ENCODE data around the gene EYA4.

The EYA4 gene

GRCh38 chr6:133288662-133289061 lies 47.5 kb downstream of the EYA4 start:
- no peaks in the 10 kb centered on the region for H3K9me3 Mint-ChIP-seq
- no peaks in the 10 kb centered on the region for H3K36me3 Mint-ChIP-seq
- DNase-seq (no peak), ATAC-seq (replicated peaks) (no peak)
- H3K27me3 Mint-ChIP-seq = peaks cover 7 to 10% of the 10 kb centered on the region in 2 donors
- H3K4me3 Mint-ChIP-seq = no peak overlapping the region
- no peaks in the 10 kb centered on the region for H3K4me1 Mint-ChIP-seq
- no peak overlapping the region for H3K27ac Mint-ChIP-seq

DNA sequence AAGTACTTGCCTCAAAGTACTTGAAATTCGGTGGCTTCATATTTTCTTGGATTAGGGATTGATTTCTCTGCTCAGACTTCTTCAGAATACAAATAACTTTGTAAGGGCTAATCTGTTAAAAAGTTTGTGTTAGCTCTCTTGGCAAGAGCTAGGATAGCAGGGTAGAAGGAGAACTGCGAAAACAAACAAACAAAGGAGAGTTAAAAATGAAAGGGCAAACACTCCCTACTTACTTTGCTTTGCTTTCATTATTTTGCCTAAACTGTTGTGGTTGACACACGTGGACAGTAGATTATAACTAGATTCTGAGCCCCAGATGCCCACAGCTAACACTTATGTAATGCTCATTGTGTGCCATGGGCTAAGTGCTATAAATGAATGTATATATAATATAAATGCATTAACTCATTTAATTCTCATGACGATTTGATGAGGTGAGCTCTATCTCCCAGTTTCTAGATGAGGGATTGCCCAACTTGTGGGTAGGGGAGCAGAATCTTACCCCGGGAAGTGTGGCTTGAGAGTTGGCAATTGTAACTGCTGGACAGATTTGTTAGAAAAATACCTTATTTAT lies 48.7 kb downstream of the EYA4 start:
- Mint-ChIP-seq H3K4me3 (no peak overlapping the region), H3K4me1 (no peaks in the 10 kb centered on the region), H3K27ac (no peak overlapping the region), H3K36me3 (no peaks in the 10 kb centered on the region), H3K27me3 (peaks cover 7 to 10% of the 10 kb centered on the region in 2 donors), H3K9me3 (no peaks in the 10 kb centered on the region)
- ATAC-seq (replicated peaks) = no peak
- DNase-seq = no peak

GRCh38 chr6:133290930-133291329 lies 49.8 kb downstream of the EYA4 start:
- no peak overlapping the region for H3K27ac Mint-ChIP-seq
- peaks cover 0 to 1% of the 10 kb centered on the region in 2 donors for H3K27me3 Mint-ChIP-seq
- DNase-seq = no peak
- H3K9me3 Mint-ChIP-seq = no peaks in the 10 kb centered on the region
- H3K36me3 Mint-ChIP-seq = no peaks in the 10 kb centered on the region
- no peak for ATAC-seq (replicated peaks)
- H3K4me3 Mint-ChIP-seq = no peak overlapping the region
- H3K4me1 Mint-ChIP-seq = no peaks in the 10 kb centered on the region

DNA sequence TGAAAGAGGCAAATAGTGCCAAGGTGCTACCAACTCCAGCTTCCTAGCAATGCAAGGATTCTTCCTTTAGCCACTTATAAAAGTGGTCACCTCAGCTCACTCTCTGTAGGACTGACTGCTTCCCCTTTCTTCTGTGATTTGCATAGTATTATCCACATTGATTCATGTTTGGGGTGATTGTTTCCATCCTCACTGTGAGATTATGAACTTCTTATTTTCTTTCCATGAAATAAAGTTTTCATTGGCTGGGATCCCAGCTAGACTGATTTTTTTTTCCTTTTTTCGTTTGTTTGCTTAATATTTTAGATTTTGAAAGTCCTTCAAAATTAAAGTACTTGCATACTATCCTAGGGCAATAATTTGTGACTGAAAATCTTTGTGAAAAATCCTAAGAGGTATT lies 50.5 kb downstream of the EYA4 start:
- Mint-ChIP-seq H3K4me1 (no peaks in the 10 kb centered on the region), H3K27ac (no peak overlapping the region), H3K4me3 (no peak overlapping the region)

GRCh38 chr6:133297657-133298056 lies 56.5 kb downstream of the EYA4 start:
- DNase-seq = no peak
- Mint-ChIP-seq H3K9me3 (no peaks in the 10 kb centered on the region), H3K27me3 (peaks cover 5 to 11% of the 10 kb centered on the region in 2 donors), H3K27ac (no peak overlapping the region), H3K4me3 (no peak overlapping the region), H3K4me1 (no peaks in the 10 kb centered on the region), H3K36me3 (no peaks in the 10 kb centered on the region)
- ATAC-seq (replicated peaks) = no peak

More for the DNA sequence above, 50.5 kb downstream of the EYA4 start:
- Mint-ChIP-seq H3K36me3 (no peaks in the 10 kb centered on the region), H3K27me3 (peaks cover 0 to 6% of the 10 kb centered on the region in 2 donors), H3K9me3 (no peaks in the 10 kb centered on the region)
- DNase-seq = no peak
- no peak for ATAC-seq (replicated peaks)

GRCh38 chr6:133298335-133298734 lies 57.2 kb downstream of the EYA4 start:
- peaks cover 5 to 11% of the 10 kb centered on the region in 2 donors for H3K27me3 Mint-ChIP-seq
- ATAC-seq (replicated peaks) = no peak
- DNase-seq = no peak
- H3K36me3 Mint-ChIP-seq = no peaks in the 10 kb centered on the region
- no peak overlapping the region for H3K27ac Mint-ChIP-seq
- no peaks in the 10 kb centered on the region for H3K4me1 Mint-ChIP-seq
- H3K9me3 Mint-ChIP-seq = no peaks in the 10 kb centered on the region
- no peak overlapping the region for H3K4me3 Mint-ChIP-seq

DNA sequence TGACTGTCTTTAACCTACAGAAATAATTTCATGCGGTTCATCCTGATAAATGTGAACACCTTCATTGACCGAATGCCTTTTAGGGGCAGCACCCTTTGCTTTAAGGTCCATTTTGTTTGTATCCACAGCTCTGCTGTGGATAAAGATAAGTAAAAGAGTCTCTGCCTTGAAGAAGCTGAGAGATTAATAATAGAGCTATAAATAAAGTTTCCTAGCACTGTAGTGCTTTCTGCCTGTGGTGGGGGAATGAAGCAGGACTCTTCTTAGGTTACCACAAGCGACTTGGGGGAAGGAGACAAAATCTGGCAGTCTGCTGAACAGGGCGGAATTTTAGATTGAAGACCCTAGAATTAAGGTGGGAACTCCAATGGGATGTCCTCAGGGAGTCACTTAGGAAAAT lies 57.6 kb downstream of the EYA4 start:
- H3K36me3 Mint-ChIP-seq = no peaks in the 10 kb centered on the region
- H3K9me3 Mint-ChIP-seq = no peaks in the 10 kb centered on the region
- no peak overlapping the region for H3K4me3 Mint-ChIP-seq
- peaks cover 5 to 11% of the 10 kb centered on the region in 2 donors for H3K27me3 Mint-ChIP-seq
- H3K27ac Mint-ChIP-seq = no peak overlapping the region
- no peak for ATAC-seq (replicated peaks)
- no peaks in the 10 kb centered on the region for H3K4me1 Mint-ChIP-seq
- no peak for DNase-seq

GRCh38 chr6:133300896-133301295 lies 59.7 kb downstream of the EYA4 start:
- H3K9me3 Mint-ChIP-seq = no peaks in the 10 kb centered on the region
- peaks cover 5 to 11% of the 10 kb centered on the region in 2 donors for H3K27me3 Mint-ChIP-seq
- H3K4me1 Mint-ChIP-seq = no peaks in the 10 kb centered on the region
- H3K27ac Mint-ChIP-seq = no peak overlapping the region
- H3K4me3 Mint-ChIP-seq = no peak overlapping the region
- ATAC-seq (replicated peaks) = no peak
- no peaks in the 10 kb centered on the region for H3K36me3 Mint-ChIP-seq
- no peak for DNase-seq

GRCh38 chr6:133301835-133302234 lies 60.7 kb downstream of the EYA4 start:
- H3K4me1 Mint-ChIP-seq = no peaks in the 10 kb centered on the region
- no peak overlapping the region for H3K4me3 Mint-ChIP-seq
- no peak for DNase-seq
- no peak for ATAC-seq (replicated peaks)
- peaks cover 5% of the 10 kb centered on the region in 2 donors for H3K27me3 Mint-ChIP-seq
- no peak overlapping the region for H3K27ac Mint-ChIP-seq
- no peaks in the 10 kb centered on the region for H3K36me3 Mint-ChIP-seq
- no peaks in the 10 kb centered on the region for H3K9me3 Mint-ChIP-seq

GRCh38 chr6:133306931-133307330 lies 65.8 kb downstream of the EYA4 start:
- no peaks in the 10 kb centered on the region for H3K36me3 Mint-ChIP-seq
- H3K27ac Mint-ChIP-seq = no peak overlapping the region
- H3K27me3 Mint-ChIP-seq = peaks cover 5 to 11% of the 10 kb centered on the region in 2 donors
- ATAC-seq (replicated peaks) (no peak), DNase-seq (no peak)
- H3K4me3 Mint-ChIP-seq = no peak overlapping the region
- no peaks in the 10 kb centered on the region for H3K4me1 Mint-ChIP-seq
- H3K9me3 Mint-ChIP-seq = peaks cover 4 to 6% of the 10 kb centered on the region in 2 donors

DNA sequence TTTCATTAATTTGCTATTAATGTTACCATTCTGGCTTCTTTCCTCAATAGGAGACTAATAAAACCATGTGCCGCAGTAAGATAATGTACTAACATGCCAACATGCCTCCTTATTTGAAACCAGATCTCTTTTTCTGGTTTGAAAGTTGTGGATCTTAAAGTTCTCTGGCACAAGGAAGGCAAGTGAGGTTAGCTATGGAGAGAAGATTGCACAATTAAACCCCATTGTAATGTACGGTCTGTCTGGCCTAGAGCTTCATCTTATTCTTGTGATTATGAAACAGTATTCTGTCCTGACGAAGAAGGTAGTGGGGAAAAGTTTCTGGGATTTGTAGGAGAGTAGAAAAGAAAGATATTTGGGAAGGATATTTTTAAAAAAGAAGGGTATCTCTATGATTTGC lies 68.4 kb downstream of the EYA4 start:
- Mint-ChIP-seq H3K27ac (no peak overlapping the region), H3K4me3 (no peak overlapping the region), H3K4me1 (no peaks in the 10 kb centered on the region), H3K9me3 (peaks cover 4 to 6% of the 10 kb centered on the region in 2 donors), H3K36me3 (no peaks in the 10 kb centered on the region), H3K27me3 (peaks cover 5 to 11% of the 10 kb centered on the region in 2 donors)
- ATAC-seq (replicated peaks) (no peak), DNase-seq (no peak)

DNA sequence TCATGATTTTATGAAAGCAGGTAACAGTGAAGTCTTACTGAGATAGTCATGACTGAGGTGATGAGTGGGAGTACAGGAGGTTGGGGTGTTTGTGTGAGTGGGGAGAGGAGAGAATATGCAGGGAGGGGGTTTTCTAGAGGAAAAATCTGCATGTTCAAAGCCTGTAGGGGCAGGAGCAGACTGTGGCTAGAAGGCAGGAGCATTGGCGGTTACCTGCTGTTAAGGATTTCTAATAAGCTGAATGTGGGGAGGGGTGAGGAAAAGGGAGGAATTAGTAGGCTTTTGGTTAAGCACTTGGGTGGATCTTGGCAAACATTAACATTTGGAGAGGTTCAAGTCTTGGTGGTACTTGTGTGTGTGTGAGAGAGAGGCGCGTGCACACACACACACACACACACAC lies 70.8 kb downstream of the EYA4 start:
- ATAC-seq (replicated peaks) = no peak
- Mint-ChIP-seq H3K36me3 (no peaks in the 10 kb centered on the region), H3K27me3 (peaks cover 5 to 11% of the 10 kb centered on the region in 2 donors), H3K4me1 (peaks cover 0 to 2% of the 10 kb centered on the region in 2 donors), H3K27ac (no peak overlapping the region), H3K9me3 (peaks cover 4 to 6% of the 10 kb centered on the region in 2 donors), H3K4me3 (no peak overlapping the region)
- DNase-seq = no peak

DNA sequence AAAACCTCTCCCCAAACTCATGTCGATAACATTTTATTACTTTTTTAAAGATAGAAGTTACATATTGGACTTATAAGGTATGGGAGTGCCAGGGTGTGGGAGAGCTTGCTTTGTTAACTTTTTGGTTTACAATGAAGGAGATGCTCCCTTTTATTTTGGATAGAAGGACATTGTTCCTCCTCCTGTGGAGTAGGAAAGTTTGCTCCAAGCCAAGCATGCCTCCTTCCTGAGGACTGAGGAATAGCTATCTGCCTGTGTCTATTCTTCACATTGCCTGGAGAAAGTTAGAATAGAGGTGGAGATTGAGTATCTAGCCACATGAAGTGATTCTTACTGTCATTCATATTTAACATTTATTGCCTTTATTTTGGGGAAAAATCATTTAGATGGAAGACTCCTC lies 71.9 kb downstream of the EYA4 start:
- H3K9me3 Mint-ChIP-seq = peaks cover under 1 to 2% of the 10 kb centered on the region in 2 donors
- H3K4me1 Mint-ChIP-seq = peaks cover 0 to 2% of the 10 kb centered on the region in 2 donors
- DNase-seq = no peak
- no peaks in the 10 kb centered on the region for H3K36me3 Mint-ChIP-seq
- no peak overlapping the region for H3K27ac Mint-ChIP-seq
- no peak overlapping the region for H3K4me3 Mint-ChIP-seq
- no peak for ATAC-seq (replicated peaks)
- peaks cover under 1 to 7% of the 10 kb centered on the region in 2 donors for H3K27me3 Mint-ChIP-seq

DNA sequence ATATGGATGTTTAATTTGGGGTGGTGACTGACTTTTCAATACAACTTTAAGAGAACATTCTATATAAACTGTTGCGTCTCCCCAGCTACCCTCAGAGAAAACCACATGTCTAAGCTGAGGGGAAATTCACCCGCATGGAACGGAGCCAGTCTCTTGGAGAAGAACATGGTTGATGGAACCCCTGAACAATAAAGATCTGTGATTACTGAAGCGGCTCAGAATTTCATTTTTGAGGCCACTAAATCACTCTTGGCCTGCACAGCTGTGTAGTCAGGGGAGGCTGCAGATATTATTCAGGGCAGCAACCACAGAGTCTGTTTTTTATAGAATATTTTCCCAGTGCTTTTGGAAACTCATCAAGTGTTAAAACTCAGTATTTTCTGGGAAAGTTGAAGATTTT lies 73.8 kb downstream of the EYA4 start:
- Mint-ChIP-seq H3K36me3 (no peaks in the 10 kb centered on the region), H3K27me3 (peaks cover 0 to 6% of the 10 kb centered on the region in 2 donors), H3K4me3 (no peak overlapping the region), H3K9me3 (no peaks in the 10 kb centered on the region), H3K27ac (no peak overlapping the region), H3K4me1 (peaks cover 0 to 2% of the 10 kb centered on the region in 2 donors)
- ATAC-seq (replicated peaks) (no peak), DNase-seq (no peak)

- H3K27ac Mint-ChIP-seq = no peak overlapping the region
- no peaks in the 10 kb centered on the region for H3K9me3 Mint-ChIP-seq
- no peaks in the 10 kb centered on the region for H3K36me3 Mint-ChIP-seq
- no peak for DNase-seq
- H3K4me3 Mint-ChIP-seq = no peak overlapping the region
- peaks cover 0 to 2% of the 10 kb centered on the region in 2 donors for H3K4me1 Mint-ChIP-seq
- ATAC-seq (replicated peaks) = no peak
- peaks cover 0 to 5% of the 10 kb centered on the region in 2 donors for H3K27me3 Mint-ChIP-seq
Observed at GRCh38 chr6:133315811-133316210, 74.7 kb downstream of the EYA4 start.

- Mint-ChIP-seq H3K9me3 (no peaks in the 10 kb centered on the region), H3K27ac (no peak overlapping the region), H3K36me3 (no peaks in the 10 kb centered on the region), H3K4me3 (no peak overlapping the region), H3K27me3 (peaks cover 0 to 4% of the 10 kb centered on the region in 2 donors), H3K4me1 (peaks cover 0 to 2% of the 10 kb centered on the region in 2 donors)
- DNase-seq = no peak
- no peak for ATAC-seq (replicated peaks)
Observed at GRCh38 chr6:133317704-133318103, 76.5 kb downstream of the EYA4 start.

Data from stimulated activated naive B cell treated with anti-CD40 and anti-IgM and Interleukin-4, amounts not matched to agents 10 μg/mL and 1 μg/mL and 100 μg/mL, for 72 hours (primary cell).